Stomach smooth muscle (tissue), 2 donors: ENCODE results near the gene ABCB8.
A peak's percentile ranks its signal among the peaks of the same experiment; 100 is the strongest.

Experiments used
- H3K27ac ChIP-seq: one replicate; pipeline ENCODE4 v1.7.0; 2013; ENCODE audit warnings: mild to moderate bottlenecking, low read length, inconsistent platforms
- H3K27me3 ChIP-seq, 2 donors: one replicate each; pipeline ENCODE4 v1.7.0; 2013; ENCODE audit warnings: low read length in 2 of 2; ENCODE audit not compliant: insufficient read depth in 2 of 2, control insufficient read depth in 1 of 2
- H3K36me3 ChIP-seq, 2 donors: one replicate each; pipeline ENCODE4 v1.7.0; 2013; ENCODE audit warnings: low read length in 2 of 2; ENCODE audit not compliant: control insufficient read depth in 2 of 2, insufficient read depth in 2 of 2
- H3K4me1 ChIP-seq: one replicate; pipeline ENCODE4 v1.7.0; 2013; ENCODE audit warnings: low read length; ENCODE audit not compliant: control insufficient read depth, insufficient read depth
- H3K4me3 ChIP-seq, 2 donors: one replicate each; pipeline ENCODE4 v1.7.0; 2013; ENCODE audit warnings: low read length in 2 of 2
- H3K9ac ChIP-seq, 2 donors: one replicate each; pipeline ENCODE4 v1.7.0; 2013; ENCODE audit warnings: low read length in 2 of 2, mild to moderate bottlenecking in 1 of 2
- H3K9me3 ChIP-seq, 2 donors: one replicate each; pipeline ENCODE4 v1.7.0; 2013; ENCODE audit warnings: low read length in 2 of 2; ENCODE audit not compliant: control insufficient read depth in 2 of 2
- donor health status: healthy.
- donor health status: Pancreatic carcinoma.

Gene ABCB8

DNA sequence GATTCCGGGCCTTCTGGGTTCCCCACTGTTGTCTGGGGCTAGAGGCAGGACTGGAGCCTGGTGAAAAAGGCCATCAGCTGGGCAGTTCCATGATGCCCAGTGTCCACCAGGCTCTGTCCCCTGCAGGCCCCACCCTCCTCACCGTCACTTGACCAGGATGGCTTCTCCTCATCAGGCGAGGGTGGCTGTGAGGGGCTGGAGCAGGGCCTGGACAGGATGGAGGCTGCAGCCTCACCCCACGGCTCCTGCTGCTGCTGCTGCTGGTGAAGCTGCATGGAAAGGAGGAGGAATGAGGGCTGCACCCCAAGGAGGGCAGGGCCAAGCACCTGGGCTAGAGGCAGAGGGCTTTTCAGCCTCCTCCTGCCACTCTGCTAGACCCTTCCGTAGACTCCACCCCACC is 12.3 kb upstream of the ABCB8 start:
- Histone ChIP-seq H3K4me1 (peaks cover 33% of the 10 kb centered on the region), H3K9ac (no peak overlapping the region), H3K27me3 (peaks cover 47 to 63% of the 10 kb centered on the region in 2 donors), H3K9me3 (no peaks in the 10 kb centered on the region), H3K4me3 (no peak overlapping the region), H3K27ac (no peak overlapping the region), H3K36me3 (no peaks in the 10 kb centered on the region)

DNA sequence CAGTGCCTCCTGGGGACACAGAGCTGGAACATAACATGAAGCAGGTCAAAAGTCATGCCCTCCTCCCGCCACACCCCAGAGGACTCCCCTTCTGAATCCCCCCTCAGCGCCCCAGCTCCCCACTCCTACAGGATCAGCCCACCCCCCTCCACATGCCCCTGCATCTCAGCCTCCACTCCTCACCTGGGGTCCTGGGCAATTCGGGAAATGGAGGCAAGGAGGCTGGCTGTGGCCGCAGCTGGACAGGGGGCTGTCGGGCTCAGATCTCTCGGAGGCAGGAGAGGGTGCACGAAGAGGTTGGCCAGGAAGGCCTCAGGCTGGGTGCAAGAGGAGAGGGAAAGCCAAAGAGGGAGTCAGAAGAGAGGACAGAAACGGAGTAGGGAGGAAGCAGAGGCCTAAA is 11.7 kb upstream of the ABCB8 start:
- Histone ChIP-seq H3K36me3 (no peaks in the 10 kb centered on the region), H3K27ac (no peak overlapping the region), H3K9ac (no peak overlapping the region), H3K4me1 (peaks cover 33% of the 10 kb centered on the region), H3K4me3 (no peak overlapping the region), H3K27me3 (peaks cover 47 to 63% of the 10 kb centered on the region in 2 donors), H3K9me3 (no peaks in the 10 kb centered on the region)

- Histone ChIP-seq H3K27me3 (peaks cover 45 to 63% of the 10 kb centered on the region in 2 donors), H3K27ac (no peak overlapping the region), H3K36me3 (no peaks in the 10 kb centered on the region), H3K9me3 (no peaks in the 10 kb centered on the region), H3K4me1 (peaks cover 33% of the 10 kb centered on the region), H3K9ac (no peak overlapping the region), H3K4me3 (no peak overlapping the region)
Observed at GRCh38 chr7:151016942-151017341, 11.3 kb upstream of the ABCB8 start.

- H3K4me3 ChIP-seq: no peak overlapping the region
- H3K27me3 ChIP-seq: peaks cover 42 to 59% of the 10 kb centered on the region in 2 donors
- H3K4me1 ChIP-seq: peaks cover 33% of the 10 kb centered on the region
- no peak overlapping the region for H3K27ac ChIP-seq
- H3K9ac ChIP-seq: no peak overlapping the region
- no peaks in the 10 kb centered on the region for H3K36me3 ChIP-seq
- no peaks in the 10 kb centered on the region for H3K9me3 ChIP-seq
Observed at GRCh38 chr7:151017370-151017952, 10.8 kb upstream of the ABCB8 start.

DNA sequence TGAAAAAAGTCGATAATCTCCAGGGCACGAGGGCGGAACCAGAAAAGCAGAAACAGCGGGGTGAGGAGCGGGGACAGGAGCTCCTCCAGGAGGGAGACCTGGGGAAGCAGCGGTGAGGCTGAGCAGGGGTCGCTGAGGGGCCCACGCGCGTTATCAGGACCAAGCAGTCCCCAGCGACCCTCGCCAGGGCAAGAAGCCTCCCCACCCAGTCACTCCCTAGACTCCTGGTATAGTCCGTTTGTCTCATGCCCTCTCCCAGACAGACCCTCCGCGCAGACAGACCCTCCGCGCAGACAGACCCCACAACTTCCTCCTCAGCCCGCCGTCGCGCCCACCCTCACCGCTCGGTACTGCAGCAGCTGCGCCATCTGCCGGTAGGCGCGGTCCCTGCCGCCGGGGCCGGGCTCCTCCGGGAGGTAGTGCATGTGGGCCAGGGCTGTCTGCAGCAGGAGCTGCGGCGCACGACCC is 10.3 kb upstream of the ABCB8 start:
- Histone ChIP-seq H3K9me3 (no peaks in the 10 kb centered on the region), H3K27ac (no peak overlapping the region), H3K36me3 (no peaks in the 10 kb centered on the region), H3K9ac (no peak overlapping the region), H3K4me3 (peak overlapping the region; percentile 57 to 58), H3K27me3 (peaks cover 41 to 54% of the 10 kb centered on the region in 2 donors), H3K4me1 (peaks cover 27% of the 10 kb centered on the region)

GRCh38 chr7:151018421-151019129 is 9.7 kb upstream of the ABCB8 start:
- H3K4me1 ChIP-seq: peaks cover 23% of the 10 kb centered on the region
- H3K4me3 ChIP-seq: peak overlapping the region; percentile 57 to 58
- no peaks in the 10 kb centered on the region for H3K9me3 ChIP-seq
- H3K27me3 ChIP-seq: peaks cover 41 to 51% of the 10 kb centered on the region in 2 donors
- H3K36me3 ChIP-seq: no peaks in the 10 kb centered on the region
- H3K9ac ChIP-seq: no peak overlapping the region
- H3K27ac ChIP-seq: no peak overlapping the region

DNA sequence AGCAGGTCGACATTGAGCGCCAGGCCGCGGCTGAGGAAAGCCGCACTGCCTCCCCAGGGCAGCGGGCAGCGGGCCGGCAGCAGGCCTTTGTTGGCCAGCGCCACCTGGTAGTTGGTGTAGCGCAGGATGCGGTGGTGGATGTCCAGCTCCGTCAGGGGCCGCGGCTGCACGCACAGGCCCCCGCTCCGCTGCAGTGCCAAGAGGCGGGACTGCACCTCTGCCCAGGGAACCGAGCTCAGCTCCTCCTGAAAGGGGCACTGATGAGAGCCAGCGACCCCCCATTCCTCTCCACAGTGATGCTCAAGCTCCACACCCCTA is 9.2 kb upstream of the ABCB8 start:
- H3K4me3 ChIP-seq: peak overlapping the region in 1 of 2 donors; percentile 58
- no peak overlapping the region for H3K27ac ChIP-seq
- H3K9me3 ChIP-seq: no peaks in the 10 kb centered on the region
- no peaks in the 10 kb centered on the region for H3K36me3 ChIP-seq
- peaks cover 18% of the 10 kb centered on the region for H3K4me1 ChIP-seq
- H3K27me3 ChIP-seq: peaks cover 40 to 46% of the 10 kb centered on the region in 2 donors
- no peak overlapping the region for H3K9ac ChIP-seq

DNA sequence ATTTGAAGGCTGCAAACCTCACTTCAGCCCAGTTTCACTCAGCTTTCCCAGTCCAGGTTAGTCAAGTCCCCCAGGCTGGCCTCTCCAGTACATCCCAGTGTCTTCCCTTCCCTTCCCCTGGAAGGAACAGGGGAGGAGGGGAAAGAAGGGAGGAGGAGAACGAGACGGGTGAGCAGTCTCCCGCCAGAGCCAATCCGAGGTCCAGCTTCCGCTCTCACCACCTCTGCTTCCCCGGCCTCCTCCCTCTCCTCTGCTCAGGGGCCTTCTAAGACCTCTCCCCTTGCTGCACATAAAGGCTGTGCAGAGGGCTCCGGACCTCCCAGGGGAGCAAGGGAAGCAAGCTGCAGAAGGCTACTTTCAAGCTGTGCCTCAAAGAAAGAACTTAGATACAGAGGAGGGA is 8.0 kb upstream of the ABCB8 start:
- no peak overlapping the region for H3K4me3 ChIP-seq
- H3K4me1 ChIP-seq: peaks cover 16% of the 10 kb centered on the region
- H3K27me3 ChIP-seq: peaks cover 35 to 39% of the 10 kb centered on the region in 2 donors
- H3K27ac ChIP-seq: no peak overlapping the region
- no peaks in the 10 kb centered on the region for H3K9me3 ChIP-seq
- no peaks in the 10 kb centered on the region for H3K36me3 ChIP-seq
- H3K9ac ChIP-seq: no peak overlapping the region

DNA sequence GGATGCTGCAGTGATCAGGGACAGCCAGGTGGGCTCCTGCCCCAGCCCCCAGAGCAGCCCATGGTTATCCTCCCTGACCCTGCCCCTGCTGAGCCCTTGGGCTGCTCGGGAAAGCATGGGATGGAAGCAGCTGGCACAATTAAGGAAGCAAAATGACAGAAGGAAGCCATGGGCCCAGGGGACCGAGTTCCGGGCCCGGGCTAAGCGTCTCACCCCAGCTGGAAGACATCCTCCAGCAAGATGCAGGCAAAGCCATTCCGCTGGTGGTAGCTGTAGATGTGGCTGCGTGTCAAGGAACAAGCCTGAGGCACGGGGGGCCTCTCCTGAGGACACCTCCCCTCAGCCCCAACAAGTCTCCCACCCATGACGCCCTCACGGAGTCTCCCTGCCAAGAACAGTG is 5.0 kb upstream of the ABCB8 start:
- H3K9me3 ChIP-seq: no peaks in the 10 kb centered on the region
- no peaks in the 10 kb centered on the region for H3K36me3 ChIP-seq
- H3K27me3 ChIP-seq: peaks cover 8 to 11% of the 10 kb centered on the region in 2 donors
- H3K27ac ChIP-seq: no peak overlapping the region
- H3K4me3 ChIP-seq: no peak overlapping the region
- peaks cover 16% of the 10 kb centered on the region for H3K4me1 ChIP-seq
- no peak overlapping the region for H3K9ac ChIP-seq

DNA sequence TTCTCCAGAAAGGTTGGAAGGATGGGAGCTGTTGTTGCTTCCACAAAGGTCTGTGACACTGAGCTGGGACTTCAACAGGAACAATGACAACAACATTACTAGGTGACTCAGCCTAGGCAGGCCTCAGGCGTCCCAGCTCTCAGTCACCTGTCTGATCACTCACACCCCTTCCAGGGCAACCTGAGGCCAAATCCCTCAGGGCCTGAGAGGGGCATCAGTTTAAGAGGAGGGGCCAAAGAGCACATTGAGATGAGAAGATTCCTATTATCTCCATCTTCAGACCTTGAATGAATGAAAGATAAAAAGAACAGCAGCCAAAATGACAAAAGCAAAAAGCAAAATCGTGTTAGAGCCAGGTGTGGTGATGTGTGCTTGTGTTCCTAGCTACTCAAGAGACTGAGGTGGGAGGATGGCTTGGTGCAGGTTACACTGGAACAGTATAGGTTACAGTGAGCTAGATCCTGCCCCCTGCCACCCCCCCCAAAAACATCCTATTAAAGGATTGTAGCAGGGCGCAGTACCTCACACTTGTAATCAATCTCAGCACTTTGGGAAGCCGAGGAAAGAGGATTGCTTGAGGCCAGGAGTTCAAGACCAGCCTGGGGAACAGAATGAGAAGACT is 3.7 kb upstream of the ABCB8 start, which contains the start of gene ATG9B:
Gene ATG9B (minus strand): TSS at position 60 of the 622 bp plus-strand sequence. CDS start 71 bp downstream, outside the sequence.
- Histone ChIP-seq H3K36me3 (no peaks in the 10 kb centered on the region), H3K27ac (no peak within 1 kb of the TSS), H3K4me3 (no peak within 1 kb of the TSS), H3K4me1 (peaks cover 14% of the 10 kb centered on the region), H3K9me3 (no peaks in the 10 kb centered on the region), H3K27me3 (peaks cover 2 to 5% of the 10 kb centered on the region in 2 donors), H3K9ac (no peak within 1 kb of the TSS)
